H9 (cell line): ENCODE data around the gene NENF. TPM values are rescaled to one million over a fixed set of nuclear protein-coding genes. Genes with fewer than 3 reads are reported as not detected.

Experiments
- DNase-seq: peaks from one replicate; pipeline ENCODE4 v3.0.0-alpha.2; 2017
- H2AFZ ChIP-seq: one replicate; pipeline ENCODE4 v1.6.1; 2013; ENCODE audit warnings: mild to moderate bottlenecking, low read length, control low read depth, moderate library complexity
- H2AK5ac ChIP-seq: 2 replicates; pipeline ENCODE4 v1.6.1; 2013; ENCODE audit warnings: low read length, control low read depth, mixed read lengths; ENCODE audit not compliant: insufficient read length
- H2BK120ac ChIP-seq: one replicate; pipeline ENCODE4 v1.6.1; 2013; ENCODE audit warnings: low read depth, mild to moderate bottlenecking, low read length, control low read depth, inconsistent platforms; ENCODE audit not compliant: poor library complexity, severe bottlenecking
- H2BK12ac ChIP-seq: 2 replicates; pipeline ENCODE4 v1.6.1; 2013; ENCODE audit warnings: low read length, control low read depth, mixed read lengths, low read depth; ENCODE audit not compliant: insufficient read length
- H2BK15ac ChIP-seq: 2 replicates; pipeline ENCODE4 v1.6.1; 2013; ENCODE audit warnings: low read depth, low read length, control low read depth
- H2BK20ac ChIP-seq: one replicate; pipeline ENCODE4 v1.6.1; 2013; ENCODE audit warnings: low read depth, mild to moderate bottlenecking, low read length, control low read depth, inconsistent platforms; ENCODE audit not compliant: poor library complexity, severe bottlenecking
- H2BK5ac ChIP-seq: 2 replicates; pipeline ENCODE4 v1.6.1; 2013; ENCODE audit warnings: low read length, control low read depth, mixed read lengths; ENCODE audit not compliant: insufficient read length
- H3K14ac ChIP-seq: 2 replicates; pipeline ENCODE4 v1.6.1; 2013; ENCODE audit warnings: low read length, control low read depth; ENCODE audit not compliant: insufficient read depth
- H3K18ac ChIP-seq: 2 replicates; pipeline ENCODE4 v1.6.1; 2013; ENCODE audit warnings: low read depth, mild to moderate bottlenecking, mixed read lengths, low read length, control low read depth; ENCODE audit not compliant: insufficient read length
- H3K23ac ChIP-seq: 2 replicates; pipeline ENCODE4 v1.6.1; 2013; ENCODE audit warnings: low read length, control low read depth, mixed read lengths, low read depth; ENCODE audit not compliant: insufficient read length
- H3K23me2 ChIP-seq: 2 replicates; pipeline ENCODE4 v1.6.1; 2013; ENCODE audit warnings: low read depth, mild to moderate bottlenecking, mixed read lengths, low read length, control low read depth; ENCODE audit not compliant: insufficient read length, poor library complexity, severe bottlenecking
- H3K27ac ChIP-seq: 2 replicates; pipeline ENCODE4 v1.5.1; 2013; ENCODE audit warnings: low read length, control low read depth, mixed read lengths, low read depth; ENCODE audit not compliant: insufficient read length
- H3K27me3 ChIP-seq: 2 replicates; pipeline ENCODE4 v1.6.1; 2013; ENCODE audit warnings: low read length, control low read depth, inconsistent platforms; ENCODE audit not compliant: insufficient read depth
- H3K4ac ChIP-seq: 2 replicates; pipeline ENCODE4 v1.6.1; 2013; ENCODE audit warnings: low read depth, mild to moderate bottlenecking, control low read depth, inconsistent platforms, low read length, moderate library complexity
- H3K4me1 ChIP-seq: 2 replicates; pipeline ENCODE4 v1.6.1; 2013; ENCODE audit warnings: low read length, control low read depth, inconsistent platforms; ENCODE audit not compliant: insufficient read depth
- H3K4me2 ChIP-seq: 2 replicates; pipeline ENCODE4 v1.6.1; 2013; ENCODE audit warnings: low read length, control low read depth, mixed read lengths; ENCODE audit not compliant: insufficient read length, insufficient read depth
- H3K56ac ChIP-seq: 2 replicates; pipeline ENCODE4 v1.6.1; 2013; ENCODE audit warnings: low read depth, mild to moderate bottlenecking, mixed read lengths, low read length, control low read depth; ENCODE audit not compliant: insufficient read length
- H3K79me1 ChIP-seq: 2 replicates; pipeline ENCODE4 v1.6.1; 2013; ENCODE audit warnings: low read depth, mild to moderate bottlenecking, moderate library complexity, low read length, control low read depth, inconsistent platforms; ENCODE audit not compliant: insufficient read depth, poor library complexity, severe bottlenecking
- H3K79me2 ChIP-seq: 2 replicates; pipeline ENCODE4 v1.6.1; 2013; ENCODE audit warnings: low read length, control low read depth, inconsistent platforms; ENCODE audit not compliant: insufficient read depth
- H3K9ac ChIP-seq: 2 replicates; pipeline ENCODE4 v1.6.1; 2013; ENCODE audit warnings: low read length, control low read depth, mixed read lengths; ENCODE audit not compliant: insufficient read length; ENCODE audit errors: extremely low read depth
- H3K9me3 ChIP-seq: one replicate; pipeline ENCODE4 v1.6.1; 2013; ENCODE audit warnings: low read depth, low read length, inconsistent platforms; ENCODE audit not compliant: control insufficient read depth
- H3T11ph ChIP-seq: one replicate; pipeline ENCODE4 v1.6.1; 2013; ENCODE audit warnings: mild to moderate bottlenecking, low read length, control low read depth, inconsistent platforms
- H4K20me1 ChIP-seq: one replicate; pipeline ENCODE4 v1.6.1; 2013; ENCODE audit not compliant: control insufficient read depth, insufficient read length, insufficient read depth
- H4K5ac ChIP-seq: 2 replicates; pipeline ENCODE4 v1.6.1; 2013; ENCODE audit warnings: low read depth, mild to moderate bottlenecking, mixed read lengths, low read length, control low read depth; ENCODE audit not compliant: insufficient read length
- H4K8ac ChIP-seq: replicated peaks from 2 replicates; pipeline ENCODE4 v1.6.1; 2013; ENCODE audit warnings: low read length, control low read depth, mixed read lengths, low read depth; ENCODE audit not compliant: insufficient read length
- H4K91ac ChIP-seq: 2 replicates; pipeline ENCODE4 v1.6.1; 2013; ENCODE audit warnings: low read depth, mild to moderate bottlenecking, moderate library complexity, mixed read lengths, low read length, control low read depth; ENCODE audit not compliant: insufficient read length
- H3K27ac Mint-ChIP-seq, 3 experiments: 2 replicates in 2 of 3; 3 replicates in 1 of 3; pipeline ENCODE4 v1.8.0; 2020 to 2021; ENCODE audit warnings: mixed read lengths in 3 of 3, mild to moderate bottlenecking in 1 of 3, moderate library complexity in 1 of 3
- H3K27me3 Mint-ChIP-seq: 2 replicates; pipeline ENCODE4 v1.8.0; 2021; ENCODE audit warnings: low read depth, mild to moderate bottlenecking, moderate library complexity, mixed read lengths
- H3K36me3 Mint-ChIP-seq, 3 experiments: 2 replicates in 2 of 3; 3 replicates in 1 of 3; pipeline ENCODE4 v1.8.0; 2020 to 2021; ENCODE audit warnings: low read depth in 3 of 3, mixed read lengths in 3 of 3; ENCODE audit not compliant: insufficient read depth in 1 of 3
- H3K4me1 Mint-ChIP-seq, 2 experiments: 2 replicates each; pipeline ENCODE4 v1.8.0; 2020; ENCODE audit warnings: mixed read lengths in 2 of 2
- H3K4me3 Mint-ChIP-seq, 2 experiments: 2 replicates in 1 of 2; 3 replicates in 1 of 2; pipeline ENCODE4 v1.8.0; 2020 to 2021; ENCODE audit warnings: mild to moderate bottlenecking in 2 of 2, mixed read lengths in 2 of 2, moderate library complexity in 1 of 2
- H3K9me3 Mint-ChIP-seq, 2 experiments: 2 replicates in 1 of 2; 3 replicates in 1 of 2; pipeline ENCODE4 v1.8.0; 2020; ENCODE audit warnings: mild to moderate bottlenecking in 2 of 2, mixed read lengths in 2 of 2, moderate library complexity in 1 of 2
- CTCF ChIP-seq: fragments of 200-600 bp; sonication (generic); conservative IDR thresholded peaks from 3 replicates; pipeline ENCODE4 v1.8.0; 2021; ENCODE audit warnings: antibody characterized with exemption, mild to moderate bottlenecking
- WGBS: extraction: QIAGEN DNeasy Blood & Tissue Kit; methylation state at CpG from one replicate; pipeline ENCODE4 v1.1.7; 2013; ENCODE audit warnings: missing lambda C conversion rate, low lambda C conversion rate, mixed read lengths; ENCODE audit not compliant: insufficient read length; ENCODE audit errors: extremely low coverage; 5-methylcytosine and 5-hydroxymethylcytosine counted together
- total RNA-seq: library from RNA; stranded (reverse); gene quantifications from 2 replicates; pipeline ENCODE4 v1.2.1, GENCODE V29; 2021

Gene NENF
- total RNA-seq, 1 experiment from 2014 or later: 28.3 TPM

- peak overlapping the region in 1 of 3 experiments; percentile 54; a peak in 1 of 7 replicates for H3K27ac Mint-ChIP-seq
- H4K91ac ChIP-seq: no peak overlapping the region
- peaks cover 2 to 9% of the 10 kb centered on the region in 2 experiments for H3K4me1 Mint-ChIP-seq
- H3K56ac ChIP-seq: no peak overlapping the region
- peaks cover 13% of the 10 kb centered on the region for H3K27me3 Mint-ChIP-seq
- H3K23me2 ChIP-seq: peaks cover 4% of the 10 kb centered on the region
- no peak overlapping the region for H2AK5ac ChIP-seq
- H4K8ac ChIP-seq: no peak overlapping the region
- H3K79me1 ChIP-seq: no peaks in the 10 kb centered on the region
- H2BK20ac ChIP-seq: no peak overlapping the region
- H3K9ac ChIP-seq: no peak overlapping the region
- WGBS: no CpG with 5 or more reads among the region's 4 CpGs
- no peak for DNase-seq
- H2BK15ac ChIP-seq: no peak overlapping the region
- H3K18ac ChIP-seq: no peak overlapping the region
- H4K20me1 ChIP-seq: no peaks in the 10 kb centered on the region
- H2AFZ ChIP-seq: no peak overlapping the region
- H3K14ac ChIP-seq: no peak overlapping the region
- H3K4me2 ChIP-seq: no peak overlapping the region
- no peak overlapping the region for H4K5ac ChIP-seq
- no peaks in the 10 kb centered on the region for H3K27me3 ChIP-seq
- H3K4me3 Mint-ChIP-seq: no peak overlapping the region
- no peak overlapping the region for H2BK12ac ChIP-seq
- no peaks in the 10 kb centered on the region for H3K36me3 Mint-ChIP-seq
- H2BK120ac ChIP-seq: no peak overlapping the region
- no peak overlapping the region for H3K27ac ChIP-seq
- H3K4ac ChIP-seq: no peak overlapping the region
- H3K4me1 ChIP-seq: no peaks in the 10 kb centered on the region
- no peak overlapping the region for H2BK5ac ChIP-seq
- no peak for TF ChIP-seq CTCF
- no peaks in the 10 kb centered on the region for H3K9me3 ChIP-seq
- H3K23ac ChIP-seq: no peak overlapping the region
- no peaks in the 10 kb centered on the region for H3K79me2 ChIP-seq
- no peak overlapping the region for H3T11ph ChIP-seq
- H3K9me3 Mint-ChIP-seq: no peaks in the 10 kb centered on the region
Measured at GRCh38 chr1:212437179-212437798, 4.6 kb downstream of the NENF start.
